GM23338 (cell line): ENCODE data around the gene RHOD. TPM values are rescaled to one million over a fixed set of nuclear protein-coding genes. Genes with fewer than 3 reads are reported as not detected.
A peak's percentile ranks its signal among the peaks of the same experiment; 100 is the strongest.

ENCODE experiments used
- ATAC-seq: fragments of 200-7000 bp; cut with Tn5 transposase; 3 replicates; pipeline ENCODE4 v1.9.1; 2020
- DNase-seq: peaks from one replicate; pipeline ENCODE4 v3.0.0-alpha.2; 2015; ENCODE audit warnings: low spot score
- H2AFZ ChIP-seq: fragments of 200-600 bp; sonication (generic); 2 replicates; pipeline ENCODE4 v1.8.0; 2016; ENCODE audit warnings: antibody characterized with exemption, mild to moderate bottlenecking, moderate library complexity
- H3F3A ChIP-seq: fragments of 200-600 bp; sonication (generic); replicated peaks from 2 replicates; pipeline ENCODE4 v1.8.0; 2017; ENCODE audit warnings: antibody characterized with exemption, mixed run types, low read depth
- H3K27ac ChIP-seq: fragments of 200-600 bp; sonication (generic); 2 replicates; pipeline ENCODE4 v1.6.1; 2016; ENCODE audit warnings: low read depth
- H3K27me3 ChIP-seq: fragments of 200-600 bp; sonication (generic); 2 replicates; pipeline ENCODE4 v1.8.0; 2016; ENCODE audit warnings: mild to moderate bottlenecking, mixed run types, moderate library complexity; ENCODE audit not compliant: insufficient read depth
- H3K36me3 ChIP-seq: fragments of 200-600 bp; sonication (generic); 2 replicates; pipeline ENCODE4 v1.8.0; 2016; ENCODE audit warnings: mild to moderate bottlenecking; ENCODE audit not compliant: insufficient read depth
- H3K4me1 ChIP-seq: fragments of 200-600 bp; sonication (generic); 2 replicates; pipeline ENCODE4 v1.8.0; 2016; ENCODE audit warnings: mild to moderate bottlenecking, moderate library complexity; ENCODE audit not compliant: insufficient read depth
- H3K4me2 ChIP-seq: fragments of 200-600 bp; sonication (generic); 2 replicates; pipeline ENCODE4 v1.7.1; 2017; ENCODE audit warnings: mixed run types
- H3K4me3 ChIP-seq: fragments of 200-600 bp; sonication (generic); 2 replicates; pipeline ENCODE4 v1.6.1; 2016; ENCODE audit warnings: mixed run types
- H3K79me2 ChIP-seq: fragments of 200-600 bp; sonication (generic); replicated peaks from 2 replicates; pipeline ENCODE4 v1.8.0; 2017; ENCODE audit warnings: mild to moderate bottlenecking; ENCODE audit not compliant: insufficient read depth
- H3K9me2 ChIP-seq: fragments of 200-600 bp; sonication (generic); 2 replicates; pipeline ENCODE4 v1.8.0; 2017; ENCODE audit not compliant: insufficient read depth
- H4K20me1 ChIP-seq: fragments of 200-600 bp; sonication (generic); replicated peaks from 2 replicates; pipeline ENCODE4 v1.8.0; 2017; ENCODE audit warnings: mild to moderate bottlenecking; ENCODE audit not compliant: insufficient read depth
- H3K27ac Mint-ChIP-seq: 2 replicates; pipeline ENCODE4 v1.8.0; 2020; ENCODE audit warnings: inconsistent platforms, mild to moderate bottlenecking, moderate library complexity, mixed read lengths
- H3K27me3 Mint-ChIP-seq: 3 replicates; pipeline ENCODE4 v1.8.0; 2022; ENCODE audit warnings: low read depth, mild to moderate bottlenecking, moderate library complexity, mixed read lengths, inconsistent platforms; ENCODE audit not compliant: insufficient read depth, poor library complexity
- H3K36me3 Mint-ChIP-seq: 3 replicates; pipeline ENCODE4 v1.8.0; 2021; ENCODE audit warnings: low read depth, mild to moderate bottlenecking, inconsistent platforms, moderate library complexity, mixed read lengths
- H3K4me1 Mint-ChIP-seq: 3 replicates; pipeline ENCODE4 v1.8.0; 2020; ENCODE audit warnings: mild to moderate bottlenecking, inconsistent platforms, mixed read lengths
- H3K4me3 Mint-ChIP-seq: 3 replicates; pipeline ENCODE4 v1.8.0; 2021; ENCODE audit warnings: moderate library complexity, mild to moderate bottlenecking, inconsistent platforms, mixed read lengths
- H3K9me3 Mint-ChIP-seq: 3 replicates; pipeline ENCODE4 v1.8.0; 2020; ENCODE audit warnings: moderate library complexity, mild to moderate bottlenecking, inconsistent platforms, mixed read lengths
- CREB1 ChIP-seq: fragments of 250-450 bp; sonication (Bioruptor Pico); IDR thresholded peaks from 2 replicates; pipeline ENCODE4 v1.5.0; 2020; ENCODE audit warnings: low read depth, mild to moderate bottlenecking, moderate library complexity
- CTCF ChIP-seq, 2 experiments: fragments of 200-600 bp in 1 of 2; sonication (generic) in 1 of 2; conservative IDR thresholded peaks; 2 replicates each; pipeline versions ENCODE4 v1.5.1 to v1.6.1; 2016 to 2017; ENCODE audit warnings: antibody characterized with exemption in 2 of 2, low read depth in 2 of 2, mild to moderate bottlenecking in 2 of 2, moderate library complexity in 1 of 2
- ETS1 ChIP-seq: IDR thresholded peaks from 2 replicates; pipeline ENCODE4 v1.6.1; 2016; ENCODE audit warnings: antibody characterized with exemption
- EZH2 ChIP-seq: fragments of 200-600 bp; sonication (generic); IDR thresholded peaks from one replicate; pipeline ENCODE4 v1.8.0; 2017; ENCODE audit warnings: antibody characterized with exemption, mild to moderate bottlenecking, low read depth; ENCODE audit not compliant: unreplicated experiment
- EZH2phosphoT487 ChIP-seq: fragments of 200-600 bp; sonication (generic); IDR thresholded peaks from one replicate; pipeline ENCODE4 v1.8.1; 2018; ENCODE audit warnings: antibody characterized with exemption; ENCODE audit not compliant: unreplicated experiment
- JUNB ChIP-seq: IDR thresholded peaks from one replicate; pipeline ENCODE4 v1.6.1; 2016; ENCODE audit warnings: antibody characterized with exemption; ENCODE audit not compliant: unreplicated experiment
- NANOG ChIP-seq: IDR thresholded peaks from 2 replicates; pipeline ENCODE4 v1.6.1; 2016; ENCODE audit warnings: antibody characterized with exemption, borderline replicate concordance
- POLR2AphosphoS5 ChIP-seq: IDR thresholded peaks from 2 replicates; pipeline ENCODE4 v1.6.1; 2016; ENCODE audit warnings: antibody characterized with exemption, low read depth
- REST ChIP-seq: IDR thresholded peaks from one replicate; pipeline ENCODE4 v1.6.1; 2018; ENCODE audit warnings: antibody characterized with exemption; ENCODE audit not compliant: unreplicated experiment
- STAT1 ChIP-seq: IDR thresholded peaks from one replicate; pipeline ENCODE4 v1.6.1; 2016; ENCODE audit warnings: antibody characterized with exemption; ENCODE audit not compliant: unreplicated experiment
- ZNF114 ChIP-seq: fragments of 250-450 bp; sonication (Bioruptor Pico); IDR thresholded peaks from 2 replicates; pipeline ENCODE4 v1.5.0; 2020; ENCODE audit warnings: mild to moderate bottlenecking, moderate library complexity
- ZNF331 ChIP-seq: fragments of 250-450 bp; sonication (Bioruptor Pico); IDR thresholded peaks from 2 replicates; pipeline ENCODE4 v1.5.0; 2020; ENCODE audit warnings: low read depth, mild to moderate bottlenecking, moderate library complexity
- polyA plus RNA-seq: library from polyadenylated mRNA; unstranded; fragments of >200 nt; fragmentation: Nextera tagmentation; extraction: Ambion mirVana; gene quantifications from 2 replicates; pipeline ENCODE4 v1.2.1, GENCODE V29; 2016
- total RNA-seq: library from RNA; depleted of rRNA; stranded (reverse); fragments of >200 nt; shearing (Covaris generic); gene quantifications from 2 replicates; pipeline ENCODE4 v1.2.3, GENCODE V29; 2014

RHOD gene
- total and polyA plus RNA-seq, 2 experiments from 2014 or later, result 13.8 to 16.2 TPM

GRCh38 chr11:67010296-67010905, 46.2 kb upstream of the RHOD start (continued):
- TF ChIP-seq ETS1, result no peak
- no peak for TF ChIP-seq ZNF114
- no peak for TF ChIP-seq STAT1
- no peak for TF ChIP-seq EZH2
- TF ChIP-seq ZNF331, result no peak
- no peak for TF ChIP-seq CTCF (conservative IDR thresholded peaks at IDR 0.05; ENCODE audit: low read depth in 2 of 2)

- DNase-seq, result no peak
- Histone ChIP-seq H3K79me2 (no peaks in the 10 kb centered on the region), H3K4me1 (no peaks in the 10 kb centered on the region), H2AFZ (no peak overlapping the region), H3K4me2 (no peak overlapping the region), H4K20me1 (no peaks in the 10 kb centered on the region), H3F3A (no peaks in the 10 kb centered on the region), H3K9me2 (no peaks in the 10 kb centered on the region), H3K27ac (no peak overlapping the region), H3K27me3 (no peaks in the 10 kb centered on the region), H3K4me3 (no peak overlapping the region), H3K36me3 (no peaks in the 10 kb centered on the region)
- H3K9me3 Mint-ChIP-seq, result no peaks in the 10 kb centered on the region
- peaks cover 10% of the 10 kb centered on the region for H3K4me1 Mint-ChIP-seq
- peak overlapping the region; percentile 37; the same call in 1 of the 2 replicates for H3K27ac Mint-ChIP-seq
- H3K27me3 Mint-ChIP-seq, result peaks cover 10% of the 10 kb centered on the region
- no peak for ATAC-seq
- H3K36me3 Mint-ChIP-seq, result peaks cover 3% of the 10 kb centered on the region; the same call in 2 of the 3 replicates
- no peak overlapping the region; the same call in 2 of the 3 replicates for H3K4me3 Mint-ChIP-seq
- TF ChIP-seq STAT1 (no peak), JUNB (no peak), ZNF331 (no peak), ETS1 (no peak), EZH2 (no peak), CREB1 (CRISPR knock-in tag) (no peak), EZH2phosphoT487 (no peak), CTCF (conservative IDR thresholded peaks at IDR 0.05; ENCODE audit: low read depth in 2 of 2) (no peak), REST (no peak), ZNF114 (no peak), POLR2AphosphoS5 (no peak), NANOG (no peak)
Measured at GRCh38 chr11:67013511-67014045, 43.1 kb upstream of the RHOD start.
